Activated CD8-positive, alpha-beta memory T cell treated with anti-CD3 and anti-CD28 coated beads, Interleukin-2, amount 10 ng/mL, durations not matched to agents 7 days and 5 days (primary cell): ENCODE measurements around the gene ZNF335. TPM values are rescaled to one million over a fixed set of nuclear protein-coding genes. Genes with fewer than 3 reads are reported as not detected.

Experiments used
- ATAC-seq: fragments of 150-1000 bp; cut with Tn5 transposase; one replicate; pipeline ENCODE4 v1.10.0; 2021; ENCODE audit warnings: moderate library complexity
- CTCF ChIA-PET: fragments of 350-600 bp; sonication (Branson Sonifier 250); formaldehyde crosslinking; loops from one replicate; lab custom pipeline; 2021; ENCODE audit warnings: antibody characterized with exemption; lab: Charles Lee
- DNase-seq: peaks from one replicate; pipeline ENCODE4 v3.0.0-alpha.2; 2020
- H3K27ac Mint-ChIP-seq: one replicate; pipeline ENCODE4 v1.8.0; 2021; ENCODE audit warnings: mild to moderate bottlenecking, mixed read lengths
- H3K27me3 Mint-ChIP-seq: one replicate; pipeline ENCODE4 v1.8.0; 2021; ENCODE audit warnings: mixed read lengths
- H3K36me3 Mint-ChIP-seq: one replicate; pipeline ENCODE4 v1.8.0; 2021; ENCODE audit warnings: mild to moderate bottlenecking, mixed read lengths
- H3K4me1 Mint-ChIP-seq: one replicate; pipeline ENCODE4 v1.8.0; 2021; ENCODE audit warnings: mixed read lengths
- H3K4me3 Mint-ChIP-seq: one replicate; pipeline ENCODE4 v1.8.0; 2021; ENCODE audit warnings: mild to moderate bottlenecking, moderate library complexity, mixed read lengths
- H3K9me3 Mint-ChIP-seq: one replicate; pipeline ENCODE4 v1.8.0; 2022; ENCODE audit warnings: low read depth, mixed read lengths
- total RNA-seq, 2 experiments: library from RNA; stranded (reverse); gene quantifications; one replicate each; pipeline ENCODE4 v1.2.3, GENCODE V29; 2021

The ZNF335 gene
- total RNA-seq, 2 experiments from 2014 or later: 39.4 to 40.6 TPM

- Mint-ChIP-seq H3K4me3 (no peak overlapping the region), H3K9me3 (no peaks in the 10 kb centered on the region), H3K27ac (no peak overlapping the region), H3K27me3 (no peaks in the 10 kb centered on the region), H3K36me3 (peaks cover 3% of the 10 kb centered on the region), H3K4me1 (peaks cover 6% of the 10 kb centered on the region)
- no peak for ATAC-seq
- CTCF ChIA-PET: interaction anchor here (0.7 to 1.4 kb wide), 2 partner anchors 9 to 499 kb away, joined by 5 read pairs; partner anchors contain the start of genes CTSA and NEURL2
- no peak for DNase-seq
Observed at GRCh38 chr20:45899046-45899835, 72.8 kb downstream of the ZNF335 start.

Other genes starting within 250 kb of the ZNF335 start
- not detected for gene SPINT4, start 249.9 kb downstream of the ZNF335 start, total RNA-seq
- gene WFDC3, start 180.3 kb downstream of the ZNF335 start, total RNA-seq: not detected
- 10 to 100 TPM; 30.5 to 32.7 TPM for gene DNTTIP1, start 180.2 kb downstream of the ZNF335 start, total RNA-seq
- gene UBE2C, start 159.6 kb downstream of the ZNF335 start, total RNA-seq: 100 to 1,000 TPM; 206 to 219 TPM
- not detected for gene TNNC2, start 144.9 kb downstream of the ZNF335 start, total RNA-seq
- gene SNX21, start 138.4 kb downstream of the ZNF335 start, total RNA-seq: 1 to 10 TPM in 1 of 2 experiments, under 1 TPM in 1; 0.96 to 1.1 TPM
- 10 to 100 TPM; 36.1 TPM for gene ACOT8, start 114.8 kb downstream of the ZNF335 start, total RNA-seq
- 1 to 10 TPM; 4.5 to 6.5 TPM for gene ZSWIM3, start 114.6 kb downstream of the ZNF335 start, total RNA-seq
- gene ZSWIM1, start 91.0 kb downstream of the ZNF335 start, total RNA-seq: 1 to 10 TPM; 2.2 to 4.4 TPM
- 1 to 10 TPM in 1 of 2 experiments, under 1 TPM in 1; 0.55 to 1.2 TPM for gene SPATA25, start 84.6 kb downstream of the ZNF335 start, total RNA-seq
- gene NEURL2, start 81.0 kb downstream of the ZNF335 start, total RNA-seq: 1 to 10 TPM in 1 of 2 experiments, under 1 TPM in 1; 0.91 to 1.9 TPM
- 10 to 100 TPM; 55.5 to 69.6 TPM for gene CTSA, start 80.9 kb downstream of the ZNF335 start, total RNA-seq
- gene PLTP, start 60.0 kb downstream of the ZNF335 start, total RNA-seq: 1 to 10 TPM; 3.2 to 3.3 TPM
- 10 to 100 TPM; 41.6 to 52.3 TPM for gene PCIF1, start 37.5 kb downstream of the ZNF335 start, total RNA-seq
- gene MMP9, start 36.7 kb upstream of the ZNF335 start, total RNA-seq: under 1 TPM in 1 of 2 experiments, not detected in 1; 0.30 TPM
- 1 to 10 TPM; 1.7 to 2.0 TPM for gene SLC12A5, start 57.0 kb upstream of the ZNF335 start, total RNA-seq
- gene NCOA5, start 117.8 kb upstream of the ZNF335 start, total RNA-seq: 10 to 100 TPM; 24.5 to 36.9 TPM
- 1 to 10 TPM; 1.3 to 2.2 TPM for gene CD40, start 146.1 kb upstream of the ZNF335 start, total RNA-seq